ENCODE measurements around the gene RPTOR. TPM values are rescaled to one million over a fixed set of nuclear protein-coding genes. Genes with fewer than 3 reads are reported as not detected.

Gene RPTOR
- total and polyA plus RNA-seq, 2 experiments from 2014 or later: 6.6 to 16.1 TPM

DNA sequence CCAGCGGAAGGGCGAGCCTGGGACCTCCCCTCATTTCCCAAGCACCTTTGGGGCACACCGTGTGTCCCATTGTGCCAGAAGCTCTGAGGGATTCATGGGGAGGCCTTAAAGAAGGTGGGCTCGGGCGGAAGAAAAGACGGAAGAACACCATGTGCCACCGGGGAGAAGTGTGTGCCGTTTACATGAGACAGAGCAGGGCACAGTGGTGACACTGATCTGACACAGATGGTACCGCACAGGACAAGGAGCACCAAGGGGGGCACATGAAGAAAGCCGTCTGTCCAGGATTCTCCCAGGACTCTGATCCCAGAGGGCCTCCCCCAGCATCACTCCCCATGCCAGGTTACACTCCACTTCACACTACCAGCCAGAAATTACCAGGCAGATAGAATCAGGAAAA is 318.3 kb downstream of the RPTOR start:
- H3K9me2 ChIP-seq (ENCODE audit: insufficient read depth): no peaks in the 10 kb centered on the region
- in situ Hi-C loops (cut with MboI): no loop called here
- no peaks in the 10 kb centered on the region for H3K27me3 ChIP-seq (replicated peaks; ENCODE audit: insufficient read depth)
- H4K20me1 ChIP-seq (ENCODE audit: insufficient read depth): no peaks in the 10 kb centered on the region
- H3K4me2 ChIP-seq (ENCODE audit: unreplicated experiment): no peak overlapping the region
- H3K4me3 ChIP-seq: no peak overlapping the region
- H3K9ac ChIP-seq: no peak overlapping the region
- TF ChIP-seq EZH2 (IDR thresholded peaks at IDR 0.05; ENCODE audit: insufficient read depth, poor library complexity, severe bottlenecking) (no peak), EZH2phosphoT487 (IDR thresholded peaks at IDR 0.05; ENCODE audit: insufficient read depth, low read depth) (no peak)
- peaks cover 13% of the 10 kb centered on the region for H3K4me1 ChIP-seq (ENCODE audit: insufficient read depth)
- H3K9me3 ChIP-seq (ENCODE audit: low read depth): no peaks in the 10 kb centered on the region
- H3K27ac ChIP-seq: no peak overlapping the region
- no peak for DNase-seq
- H2AFZ ChIP-seq: no peak overlapping the region
- WGBS, 2 experiments (ENCODE audit: low coverage in 1 of 2, low lambda C conversion rate in 2 of 2, missing lambda C conversion rate in 2 of 2): 91 to 92% methylated on average over 10 of the region's 10 CpGs
- H3F3A ChIP-seq (ENCODE audit: insufficient read depth): no peaks in the 10 kb centered on the region
- H3K79me2 ChIP-seq (ENCODE audit: insufficient read depth): no peaks in the 10 kb centered on the region
- H3K36me3 ChIP-seq (ENCODE audit: low read depth): no peaks in the 10 kb centered on the region

DNA sequence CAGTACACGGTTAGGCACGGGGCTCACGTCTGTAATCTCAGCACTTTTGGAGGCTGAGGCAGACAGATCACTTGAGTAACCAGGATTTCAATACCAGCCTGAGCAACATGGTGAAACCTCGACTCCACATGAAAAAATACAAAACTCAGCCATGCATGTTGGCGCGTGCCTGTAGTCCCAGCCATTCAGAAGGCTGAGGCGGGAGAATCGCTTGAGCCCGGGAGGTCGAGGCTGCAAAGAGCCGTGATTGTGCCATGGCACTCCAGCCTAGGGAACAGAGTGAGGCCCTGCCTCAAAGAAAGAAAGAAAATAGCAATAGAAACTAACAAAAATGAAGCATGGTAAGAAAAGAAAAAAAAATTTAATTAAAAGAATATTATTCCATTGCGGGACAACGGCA is 319.0 kb downstream of the RPTOR start:
- no peak overlapping the region for H3K4me3 ChIP-seq
- no peak for TF ChIP-seq EZH2phosphoT487 (IDR thresholded peaks at IDR 0.05; ENCODE audit: insufficient read depth, low read depth)
- TF ChIP-seq EZH2 (IDR thresholded peaks at IDR 0.05; ENCODE audit: insufficient read depth, poor library complexity, severe bottlenecking): no peak
- H3K36me3 ChIP-seq (ENCODE audit: low read depth): no peaks in the 10 kb centered on the region
- peaks cover 12% of the 10 kb centered on the region for H3K4me1 ChIP-seq (ENCODE audit: insufficient read depth)
- no peak overlapping the region for H3K4me2 ChIP-seq (ENCODE audit: unreplicated experiment)
- 96 to 98% methylated on average over 13 of the region's 13 CpGs for WGBS, 2 experiments (ENCODE audit: low coverage in 1 of 2, low lambda C conversion rate in 2 of 2, missing lambda C conversion rate in 2 of 2)
- H2AFZ ChIP-seq: no peak overlapping the region
- no peak overlapping the region for H3K27ac ChIP-seq
- DNase-seq: no peak
- H3K79me2 ChIP-seq (ENCODE audit: insufficient read depth): no peaks in the 10 kb centered on the region
- in situ Hi-C loops (cut with MboI): no loop called here
- no peaks in the 10 kb centered on the region for H3K27me3 ChIP-seq (replicated peaks; ENCODE audit: insufficient read depth)
- no peaks in the 10 kb centered on the region for H3K9me2 ChIP-seq (ENCODE audit: insufficient read depth)
- no peak overlapping the region for H3K9ac ChIP-seq
- H3K9me3 ChIP-seq (ENCODE audit: low read depth): no peaks in the 10 kb centered on the region
- H4K20me1 ChIP-seq (ENCODE audit: insufficient read depth): no peaks in the 10 kb centered on the region
- H3F3A ChIP-seq (ENCODE audit: insufficient read depth): no peaks in the 10 kb centered on the region

DNA sequence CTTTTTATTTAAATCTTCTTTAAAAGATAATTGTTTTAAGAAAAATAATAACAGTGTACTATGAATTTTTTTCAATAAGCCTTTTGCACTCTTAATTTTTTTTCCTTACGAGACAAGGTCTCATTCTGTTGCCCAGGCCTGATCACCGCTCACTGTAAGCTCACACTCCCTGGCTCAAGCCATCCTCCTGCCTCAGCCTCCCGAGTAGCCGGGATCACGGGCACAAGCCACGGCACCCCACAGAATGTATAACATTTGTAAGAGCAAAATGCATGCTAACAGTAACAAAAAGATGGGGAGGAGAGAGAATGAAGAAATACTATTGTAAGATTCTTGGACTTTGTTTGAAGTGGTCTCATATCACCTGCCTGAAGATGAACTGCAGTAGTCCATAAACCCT is 320.1 kb downstream of the RPTOR start:
- no peaks in the 10 kb centered on the region for H3K9me2 ChIP-seq (ENCODE audit: insufficient read depth)
- in situ Hi-C loops (cut with MboI): no loop called here
- WGBS, 2 experiments (ENCODE audit: low coverage in 1 of 2, low lambda C conversion rate in 2 of 2, missing lambda C conversion rate in 2 of 2): 99% methylated on average over 6 of the region's 6 CpGs

DNA sequence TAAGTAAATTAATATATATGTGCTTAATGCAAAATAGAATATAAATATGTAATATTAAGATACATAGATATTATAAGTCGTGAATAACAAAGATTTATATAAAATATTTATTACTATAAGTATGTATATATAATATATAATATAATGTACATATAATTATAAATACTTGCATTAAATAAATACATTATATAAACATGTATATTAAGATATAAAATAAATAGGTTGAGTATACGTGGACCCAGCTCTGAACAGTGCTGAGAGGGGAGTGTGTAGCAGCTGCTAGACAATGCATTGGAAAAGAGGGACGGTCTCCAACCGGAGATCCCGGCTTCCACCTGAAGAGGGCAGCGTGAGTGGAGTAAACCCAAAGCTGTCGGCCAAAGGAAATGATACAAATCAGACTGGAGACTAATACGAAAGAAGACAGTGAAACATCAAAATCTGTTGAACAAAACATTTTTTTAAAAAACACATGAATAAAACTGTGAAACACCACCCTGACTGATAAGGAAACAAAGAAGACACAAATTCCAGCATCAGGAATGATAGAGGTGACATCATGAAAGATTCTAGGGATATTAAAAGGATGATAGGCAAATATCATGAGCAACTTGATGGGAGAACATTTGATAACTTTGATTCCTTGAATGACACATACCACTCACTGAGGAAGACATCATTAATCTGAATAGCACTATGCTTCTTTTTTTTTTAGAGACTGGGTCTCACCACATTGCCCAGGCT is 321.6 kb downstream of the RPTOR start:
- peak; percentile 84 for DNase-seq
- H3K79me2 ChIP-seq (ENCODE audit: insufficient read depth): no peaks in the 10 kb centered on the region
- no peak overlapping the region for H3K9ac ChIP-seq
- no peaks in the 10 kb centered on the region for H3K9me2 ChIP-seq (ENCODE audit: insufficient read depth)
- 20% methylated on average over 8 of the region's 8 CpGs for WGBS, 2 experiments (ENCODE audit: low coverage in 1 of 2, low lambda C conversion rate in 2 of 2, missing lambda C conversion rate in 2 of 2)
- in situ Hi-C loops (cut with MboI): no loop called here
- H3K27ac ChIP-seq: no peak overlapping the region
- no peaks in the 10 kb centered on the region for H3K27me3 ChIP-seq (replicated peaks; ENCODE audit: insufficient read depth)
- no peak for TF ChIP-seq EZH2phosphoT487 (IDR thresholded peaks at IDR 0.05; ENCODE audit: insufficient read depth, low read depth)
- TF ChIP-seq EZH2 (IDR thresholded peaks at IDR 0.05; ENCODE audit: insufficient read depth, poor library complexity, severe bottlenecking): no peak
- no peaks in the 10 kb centered on the region for H3K36me3 ChIP-seq (ENCODE audit: low read depth)
- H3K9me3 ChIP-seq (ENCODE audit: low read depth): no peaks in the 10 kb centered on the region
- no peak overlapping the region for H3K4me3 ChIP-seq
- peak overlapping the region; percentile 22 for H3K4me2 ChIP-seq (ENCODE audit: unreplicated experiment)
- no peaks in the 10 kb centered on the region for H4K20me1 ChIP-seq (ENCODE audit: insufficient read depth)
- no peak overlapping the region for H2AFZ ChIP-seq
- no peaks in the 10 kb centered on the region for H3K4me1 ChIP-seq (ENCODE audit: insufficient read depth)
- H3F3A ChIP-seq (ENCODE audit: insufficient read depth): no peaks in the 10 kb centered on the region

More for the DNA sequence above, 320.1 kb downstream of the RPTOR start:
- no peak for DNase-seq
- Histone ChIP-seq H3K4me2 (ENCODE audit: unreplicated experiment) (no peak overlapping the region), H3K27me3 (replicated peaks; ENCODE audit: insufficient read depth) (no peaks in the 10 kb centered on the region), H3K9ac (no peak overlapping the region), H3K79me2 (ENCODE audit: insufficient read depth) (no peaks in the 10 kb centered on the region), H3K27ac (no peak overlapping the region), H3K4me3 (no peak overlapping the region), H3K9me3 (ENCODE audit: low read depth) (no peaks in the 10 kb centered on the region), H3F3A (ENCODE audit: insufficient read depth) (no peaks in the 10 kb centered on the region), H4K20me1 (ENCODE audit: insufficient read depth) (no peaks in the 10 kb centered on the region), H2AFZ (no peak overlapping the region), H3K4me1 (ENCODE audit: insufficient read depth) (peaks cover under 1% of the 10 kb centered on the region), H3K36me3 (ENCODE audit: low read depth) (no peaks in the 10 kb centered on the region)
- TF ChIP-seq EZH2 (IDR thresholded peaks at IDR 0.05; ENCODE audit: insufficient read depth, poor library complexity, severe bottlenecking): no peak
